Suprapubic skin (tissue), 4 donors: ENCODE results near the gene RPUSD1. TPM values are rescaled to one million over a fixed set of nuclear protein-coding genes. Genes with fewer than 3 reads are reported as not detected.

Source experiments
- DNase-seq, 2 donors: peaks; one replicate each; pipeline ENCODE4 v3.0.0-alpha.2; 2019; ENCODE audit warnings: low spot score in 2 of 2
- H3K27ac ChIP-seq: fragments of 200-600 bp; sonication (generic); one replicate; pipeline ENCODE4 v1.5.1; 2019
- H3K27me3 ChIP-seq: fragments of 200-600 bp; sonication (generic); one replicate; pipeline ENCODE4 v1.5.1; 2019
- H3K36me3 ChIP-seq: fragments of 200-600 bp; sonication (generic); one replicate; pipeline ENCODE4 v1.5.1; 2019
- H3K4me1 ChIP-seq: fragments of 200-600 bp; sonication (generic); one replicate; pipeline ENCODE4 v1.5.1; 2019
- H3K4me3 ChIP-seq: fragments of 200-600 bp; sonication (generic); one replicate; pipeline ENCODE4 v1.5.1; 2019; ENCODE audit warnings: mild to moderate bottlenecking
- H3K9me3 ChIP-seq: fragments of 200-600 bp; sonication (generic); one replicate; pipeline ENCODE4 v1.5.1; 2019
- EP300 ChIP-seq: sonication (generic); formaldehyde crosslinking; IDR thresholded peaks from one replicate; pipeline ENCODE4 v1.6.1; 2017; ENCODE audit warnings: antibody characterized with exemption
- POLR2A ChIP-seq, 2 donors: fragments of 450-650 bp; IDR thresholded peaks; one replicate each; pipeline ENCODE4 v1.6.1; 2017; ENCODE audit warnings: antibody characterized with exemption in 2 of 2, mild to moderate bottlenecking in 2 of 2, moderate library complexity in 2 of 2
- POLR2AphosphoS5 ChIP-seq, 3 donors: sonication (generic); formaldehyde crosslinking; IDR thresholded peaks; one replicate each; pipeline ENCODE4 v1.6.1; 2017; ENCODE audit warnings: antibody characterized with exemption in 3 of 3
- WGBS: methylation state at CpG from one replicate; pipeline ENCODE4 v1.1.5; 2018; 5-methylcytosine and 5-hydroxymethylcytosine counted together
- total RNA-seq, 4 donors: library from RNA; depleted of rRNA; stranded (reverse); fragments of >200 nt; gene quantifications; one replicate each; pipeline ENCODE4 v1.1.0, GENCODE V29; 2016
- TF ChIP-seq, protein P1 (sequence below), 2 donors: fragments of 200-600 bp in 1 of 2; fragments of 450-650 bp in 1 of 2; sonication (generic) in 1 of 2; IDR thresholded peaks; one replicate each; pipeline ENCODE4 v1.5.1; 2016 to 2019; ENCODE audit warnings: antibody characterized with exemption in 2 of 2, mild to moderate bottlenecking in 1 of 2, moderate library complexity in 1 of 2

Gene RPUSD1
- total RNA-seq, 4 donors from 2014 or later = 13.6 to 27.1 (median 21.8) TPM

DNA sequence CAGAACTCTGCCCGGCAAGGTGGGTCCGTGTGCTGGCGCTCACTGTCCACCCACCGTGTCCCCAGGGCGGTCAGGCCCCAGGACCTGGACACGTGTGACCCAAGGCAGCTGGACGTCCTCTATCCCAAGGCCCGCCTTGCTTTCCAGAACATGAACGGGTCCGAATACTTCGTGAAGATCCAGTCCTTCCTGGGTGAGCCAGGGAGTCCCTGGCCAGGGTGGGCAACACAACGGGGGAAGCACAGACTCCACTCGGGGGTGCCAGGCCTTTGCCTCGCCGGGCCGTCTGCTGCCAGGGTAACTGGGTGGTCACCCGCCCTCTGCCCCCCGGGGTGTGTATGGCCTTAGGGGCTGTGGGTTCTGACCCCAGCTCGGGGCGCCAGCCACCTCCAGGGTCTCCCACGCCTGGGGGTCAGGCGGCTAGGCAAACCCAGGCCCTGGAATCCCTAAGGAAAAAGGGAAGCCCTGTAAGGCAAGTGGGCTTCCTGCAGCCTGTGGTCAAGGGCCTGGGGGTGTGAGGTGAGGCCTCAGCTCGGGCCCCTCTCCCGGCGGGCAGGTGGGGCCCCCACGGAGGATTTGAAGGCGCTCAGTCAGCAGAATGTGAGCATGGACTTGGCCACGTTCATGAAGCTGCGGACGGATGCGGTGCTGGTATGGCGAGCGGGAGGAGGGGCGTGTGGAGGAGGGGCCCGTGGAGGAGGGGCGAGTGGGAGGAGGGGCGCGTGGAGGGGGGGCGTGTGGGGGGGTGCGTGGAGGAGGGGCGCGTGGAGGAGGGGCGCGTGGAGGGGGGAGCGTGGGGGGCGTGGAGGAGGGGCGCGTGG lies 21.2 kb downstream of the RPUSD1 start:
- WGBS = no CpG with 5 or more reads among the region's 48 CpGs
- Histone ChIP-seq H3K4me3 (no peak overlapping the region), H3K36me3 (no peaks in the 10 kb centered on the region), H3K27ac (no peak overlapping the region), H3K27me3 (peaks cover 63% of the 10 kb centered on the region), H3K4me1 (peaks cover 6% of the 10 kb centered on the region), H3K9me3 (no peaks in the 10 kb centered on the region)
- TF ChIP-seq EP300 (no peak), POLR2AphosphoS5 (IDR thresholded peaks at IDR 0.05) (no peak), POLR2A (IDR thresholded peaks at IDR 0.05) (no peak)
- TF ChIP-seq, protein P1, sequence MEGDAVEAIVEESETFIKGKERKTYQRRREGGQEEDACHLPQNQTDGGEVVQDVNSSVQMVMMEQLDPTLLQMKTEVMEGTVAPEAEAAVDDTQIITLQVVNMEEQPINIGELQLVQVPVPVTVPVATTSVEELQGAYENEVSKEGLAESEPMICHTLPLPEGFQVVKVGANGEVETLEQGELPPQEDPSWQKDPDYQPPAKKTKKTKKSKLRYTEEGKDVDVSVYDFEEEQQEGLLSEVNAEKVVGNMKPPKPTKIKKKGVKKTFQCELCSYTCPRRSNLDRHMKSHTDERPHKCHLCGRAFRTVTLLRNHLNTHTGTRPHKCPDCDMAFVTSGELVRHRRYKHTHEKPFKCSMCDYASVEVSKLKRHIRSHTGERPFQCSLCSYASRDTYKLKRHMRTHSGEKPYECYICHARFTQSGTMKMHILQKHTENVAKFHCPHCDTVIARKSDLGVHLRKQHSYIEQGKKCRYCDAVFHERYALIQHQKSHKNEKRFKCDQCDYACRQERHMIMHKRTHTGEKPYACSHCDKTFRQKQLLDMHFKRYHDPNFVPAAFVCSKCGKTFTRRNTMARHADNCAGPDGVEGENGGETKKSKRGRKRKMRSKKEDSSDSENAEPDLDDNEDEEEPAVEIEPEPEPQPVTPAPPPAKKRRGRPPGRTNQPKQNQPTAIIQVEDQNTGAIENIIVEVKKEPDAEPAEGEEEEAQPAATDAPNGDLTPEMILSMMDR (IDR thresholded peaks at IDR 0.05) = no peak
- DNase-seq = no peak

DNA sequence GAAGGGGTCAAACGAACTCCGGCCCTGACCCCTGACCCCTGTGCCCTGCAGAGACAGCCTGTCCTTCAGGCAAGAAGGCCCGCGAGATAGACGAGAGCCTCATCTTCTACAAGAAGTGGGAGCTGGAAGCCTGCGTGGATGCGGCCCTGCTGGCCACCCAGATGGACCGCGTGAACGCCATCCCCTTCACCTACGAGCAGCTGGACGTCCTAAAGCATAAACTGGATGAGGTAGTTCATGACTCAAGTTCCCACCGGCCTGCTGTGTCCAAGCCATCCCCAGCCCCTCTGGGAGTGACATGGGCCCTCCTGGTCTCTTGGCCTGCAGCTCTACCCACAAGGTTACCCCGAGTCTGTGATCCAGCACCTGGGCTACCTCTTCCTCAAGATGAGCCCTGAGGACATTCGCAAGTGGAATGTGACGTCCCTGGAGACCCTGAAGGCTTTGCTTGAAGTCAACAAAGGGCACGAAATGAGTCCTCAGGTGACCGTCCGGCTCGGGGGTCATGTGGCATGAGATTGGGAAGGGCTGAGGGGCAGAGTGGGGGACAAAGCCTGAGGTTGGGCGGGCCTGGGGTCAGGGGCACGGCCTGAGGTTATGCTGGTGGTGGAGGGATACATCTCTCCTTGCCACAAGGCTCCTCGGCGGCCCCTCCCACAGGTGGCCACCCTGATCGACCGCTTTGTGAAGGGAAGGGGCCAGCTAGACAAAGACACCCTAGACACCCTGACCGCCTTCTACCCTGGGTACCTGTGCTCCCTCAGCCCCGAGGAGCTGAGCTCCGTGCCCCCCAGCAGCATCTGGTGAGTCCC lies 22.0 kb downstream of the RPUSD1 start:
- H3K9me3 ChIP-seq = no peaks in the 10 kb centered on the region
- H3K36me3 ChIP-seq = no peaks in the 10 kb centered on the region
- WGBS = 84% methylated on average over 23 of the region's 29 CpGs
- no peak overlapping the region for H3K4me3 ChIP-seq
- no peak overlapping the region for H3K27ac ChIP-seq
- H3K27me3 ChIP-seq = peaks cover 66% of the 10 kb centered on the region
- peaks cover 6% of the 10 kb centered on the region for H3K4me1 ChIP-seq
- TF ChIP-seq, protein P1 (IDR thresholded peaks at IDR 0.05) = no peak
- TF ChIP-seq EP300 = no peak
- no peak for TF ChIP-seq POLR2A (IDR thresholded peaks at IDR 0.05)
- TF ChIP-seq POLR2AphosphoS5 (IDR thresholded peaks at IDR 0.05) = no peak
- no peak for DNase-seq

DNA sequence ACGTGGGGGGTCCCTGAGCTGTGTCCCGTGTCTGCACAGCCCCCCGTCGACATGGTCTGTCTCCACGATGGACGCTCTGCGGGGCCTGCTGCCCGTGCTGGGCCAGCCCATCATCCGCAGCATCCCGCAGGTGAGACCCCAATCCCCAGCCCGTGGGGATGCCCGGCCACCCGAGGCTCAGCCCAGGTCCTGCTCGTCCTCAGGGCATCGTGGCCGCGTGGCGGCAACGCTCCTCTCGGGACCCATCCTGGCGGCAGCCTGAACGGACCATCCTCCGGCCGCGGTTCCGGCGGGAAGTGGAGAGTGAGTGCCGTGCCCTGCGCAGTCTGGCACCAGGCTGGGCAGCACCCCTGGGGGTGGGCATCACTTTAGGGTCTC lies 22.7 kb downstream of the RPUSD1 start:
- WGBS = 93% methylated on average over 13 of the region's 29 CpGs
- no peak for DNase-seq
- no peaks in the 10 kb centered on the region for H3K36me3 ChIP-seq
- H3K27me3 ChIP-seq = peaks cover 61% of the 10 kb centered on the region
- peaks cover 9% of the 10 kb centered on the region for H3K4me1 ChIP-seq
- H3K9me3 ChIP-seq = no peaks in the 10 kb centered on the region
- H3K27ac ChIP-seq = no peak overlapping the region
- no peak for TF ChIP-seq EP300
- TF ChIP-seq, protein P1 (IDR thresholded peaks at IDR 0.05) = no peak
- TF ChIP-seq POLR2AphosphoS5 (IDR thresholded peaks at IDR 0.05) = no peak
- no peak for TF ChIP-seq POLR2A (IDR thresholded peaks at IDR 0.05)
- H3K4me3 ChIP-seq = no peak overlapping the region

DNA sequence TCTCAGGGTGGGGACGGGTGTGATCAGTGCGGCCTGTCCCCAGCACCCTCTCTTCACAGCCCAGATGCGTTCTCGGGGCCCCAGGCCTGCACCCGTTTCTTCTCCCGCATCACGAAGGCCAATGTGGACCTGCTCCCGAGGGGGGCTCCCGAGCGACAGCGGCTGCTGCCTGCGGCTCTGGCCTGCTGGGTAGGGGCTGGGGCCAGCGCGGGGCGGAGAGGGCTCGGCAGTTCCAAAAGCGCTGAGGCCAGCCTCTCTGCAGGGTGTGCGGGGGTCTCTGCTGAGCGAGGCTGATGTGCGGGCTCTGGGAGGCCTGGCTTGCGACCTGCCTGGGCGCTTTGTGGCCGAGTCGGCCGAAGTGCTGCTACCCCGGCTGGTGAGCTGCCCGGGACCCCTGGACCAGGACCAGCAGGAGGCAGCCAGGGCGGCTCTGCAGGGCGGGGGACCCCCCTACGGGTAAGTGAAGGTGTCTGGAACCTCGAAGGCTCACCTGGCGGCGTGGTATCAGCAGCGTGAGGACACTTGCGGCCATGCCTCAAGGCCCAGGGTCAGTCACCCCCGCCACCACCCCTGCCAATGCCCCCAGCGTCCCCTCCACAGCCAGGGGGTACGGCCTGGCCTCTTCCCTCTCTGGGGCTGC lies 23.2 kb downstream of the RPUSD1 start:
- Histone ChIP-seq H3K4me3 (no peak overlapping the region), H3K27ac (no peak overlapping the region), H3K27me3 (peaks cover 56% of the 10 kb centered on the region), H3K36me3 (no peaks in the 10 kb centered on the region), H3K9me3 (no peaks in the 10 kb centered on the region), H3K4me1 (peaks cover 12% of the 10 kb centered on the region)
- DNase-seq = no peak
- TF ChIP-seq POLR2AphosphoS5 (IDR thresholded peaks at IDR 0.05) (no peak), EP300 (no peak), POLR2A (IDR thresholded peaks at IDR 0.05) (no peak)
- TF ChIP-seq, protein P1 (IDR thresholded peaks at IDR 0.05) = no peak
- 76% methylated on average over 12 of the region's 38 CpGs for WGBS
